ENCODE data around the gene NFYA. TPM values are rescaled to one million over a fixed set of nuclear protein-coding genes. Genes with fewer than 3 reads are reported as not detected.

The NFYA gene
- total and polyA plus RNA-seq, 2 of the 13 experiments (the other 11 are each of a cell fraction or from before 2014, with no cell fraction given), result 16.0 to 22.9 TPM

GRCh38 chr6:41074692-41075436 lies 2.1 kb downstream of the NFYA start (continued):
- 0 out of 4 replicates have a peak, but pooled peaks of 1 of the 2 experiments have one; percentile 23 for TF ChIP-seq EP300 (IDR thresholded peaks at IDR 0.05; ENCODE audit: low read depth in 2 of 2, low read length in 2 of 2)
- TF ChIP-seq EP300 (CRISPR knock-in tag; IDR thresholded peaks at IDR 0.05; ENCODE audit: borderline replicate concordance), result no peak
- TF ChIP-seq SOX6 (IDR thresholded peaks at IDR 0.05), result no peak
- TF ChIP-seq SOX6 (CRISPR knock-in tag; IDR thresholded peaks at IDR 0.05), result 0 out of 2 replicates have a peak, but pooled peaks have one; percentile 25
- no peak for TF ChIP-seq CHCHD3 (CRISPR knock-in tag; IDR thresholded peaks at IDR 0.05)
- TF ChIP-seq, protein P1, sequence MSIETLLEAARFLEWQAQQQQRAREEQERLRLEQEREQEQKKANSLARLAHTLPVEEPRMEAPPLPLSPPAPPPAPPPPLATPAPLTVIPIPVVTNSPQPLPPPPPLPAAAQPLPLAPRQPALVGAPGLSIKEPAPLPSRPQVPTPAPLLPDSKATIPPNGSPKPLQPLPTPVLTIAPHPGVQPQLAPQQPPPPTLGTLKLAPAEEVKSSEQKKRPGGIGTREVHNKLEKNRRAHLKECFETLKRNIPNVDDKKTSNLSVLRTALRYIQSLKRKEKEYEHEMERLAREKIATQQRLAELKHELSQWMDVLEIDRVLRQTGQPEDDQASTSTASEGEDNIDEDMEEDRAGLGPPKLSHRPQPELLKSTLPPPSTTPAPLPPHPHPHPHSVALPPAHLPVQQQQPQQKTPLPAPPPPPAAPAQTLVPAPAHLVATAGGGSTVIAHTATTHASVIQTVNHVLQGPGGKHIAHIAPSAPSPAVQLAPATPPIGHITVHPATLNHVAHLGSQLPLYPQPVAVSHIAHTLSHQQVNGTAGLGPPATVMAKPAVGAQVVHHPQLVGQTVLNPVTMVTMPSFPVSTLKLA (IDR thresholded peaks at IDR 0.05), result no peak
- 0 out of 2 replicates have a peak, but pooled peaks have one; percentile 8 for TF ChIP-seq HNF4A (CRISPR knock-in tag; IDR thresholded peaks at IDR 0.05)
- no peak for TF ChIP-seq ZNF660 (CRISPR knock-in tag; IDR thresholded peaks at IDR 0.05; ENCODE audit: borderline replicate concordance, low read depth)
- TF ChIP-seq ZNF34 (CRISPR knock-in tag; IDR thresholded peaks at IDR 0.05; ENCODE audit: borderline replicate concordance), result no peak
- TF ChIP-seq ZNF687 (CRISPR knock-in tag; IDR thresholded peaks at IDR 0.05), result no peak
- TF ChIP-seq KAT7 (CRISPR knock-in tag; IDR thresholded peaks at IDR 0.05; ENCODE audit: borderline replicate concordance), result 0 out of 2 replicates have a peak, but pooled peaks have one; percentile 30
- no peak for TF ChIP-seq PATZ1 (CRISPR knock-in tag; IDR thresholded peaks at IDR 0.05)
- TF ChIP-seq, protein P2, sequence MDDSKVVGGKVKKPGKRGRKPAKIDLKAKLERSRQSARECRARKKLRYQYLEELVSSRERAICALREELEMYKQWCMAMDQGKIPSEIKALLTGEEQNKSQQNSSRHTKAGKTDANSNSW (CRISPR knock-in tag; IDR thresholded peaks at IDR 0.05; ENCODE audit: borderline replicate concordance), result no peak
- no peak for TF ChIP-seq ZMYM4 (CRISPR knock-in tag; IDR thresholded peaks at IDR 0.05)
- 0 out of 2 replicates have a peak, but pooled peaks have one; percentile 29 for TF ChIP-seq HOXA3 (CRISPR knock-in tag; IDR thresholded peaks at IDR 0.05)
- TF ChIP-seq ZNF180 (CRISPR knock-in tag; IDR thresholded peaks at IDR 0.05; ENCODE audit: borderline replicate concordance, low read depth), result no peak
- no peak for TF ChIP-seq PHF21A (CRISPR knock-in tag; IDR thresholded peaks at IDR 0.05)
- peak; percentile 53; the same call in 1 of the 2 replicates for TF ChIP-seq ZNF263 (CRISPR knock-in tag; IDR thresholded peaks at IDR 0.05)
